Fibroblast of villous mesenchyme (primary cell): ENCODE data around the gene IGF1R. TPM values are rescaled to one million over a fixed set of nuclear protein-coding genes. Genes with fewer than 3 reads are reported as not detected.

ENCODE experiments used
- DNase-seq: peaks from one replicate; pipeline ENCODE4 v3.0.0-alpha.2; 2010; ENCODE audit warnings: low read depth
- H3K4me3 ChIP-seq: 2 replicates; pipeline ENCODE4 v1.5.1; 2011; ENCODE audit warnings: low read depth, mild to moderate bottlenecking, low read length
- total RNA-seq: library from RNA; depleted of rRNA; stranded (reverse); fragments of >200 nt; gene quantifications from 2 replicates; pipeline ENCODE4 v1.2.3, GENCODE V29; 2012
- TF ChIP-seq, protein P1 (sequence below): IDR thresholded peaks from 2 replicates; pipeline ENCODE4 v1.5.1; 2012; ENCODE audit warnings: low read depth, mild to moderate bottlenecking, low read length; ENCODE audit not compliant: insufficient read depth

Gene IGF1R
- total RNA-seq, 1 donor: 19.4 TPM

DNA sequence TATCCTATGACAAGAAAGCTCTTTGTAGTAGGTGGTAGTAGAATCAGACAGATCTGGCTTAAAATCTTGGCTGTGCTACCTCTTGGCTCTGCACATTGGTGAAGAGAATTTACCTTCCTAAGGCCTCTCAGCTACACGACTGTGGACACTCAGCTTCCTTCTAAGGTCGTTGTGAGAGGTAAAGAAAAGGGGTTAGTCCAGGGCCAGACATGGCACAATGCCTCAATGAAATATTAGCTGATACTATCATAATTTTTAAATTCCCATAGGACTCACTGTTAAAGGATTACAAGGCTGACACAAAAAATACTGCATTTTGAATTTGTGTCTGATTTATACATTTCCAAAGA, 80.4 kb downstream of the IGF1R start:
- TF ChIP-seq, protein P1, sequence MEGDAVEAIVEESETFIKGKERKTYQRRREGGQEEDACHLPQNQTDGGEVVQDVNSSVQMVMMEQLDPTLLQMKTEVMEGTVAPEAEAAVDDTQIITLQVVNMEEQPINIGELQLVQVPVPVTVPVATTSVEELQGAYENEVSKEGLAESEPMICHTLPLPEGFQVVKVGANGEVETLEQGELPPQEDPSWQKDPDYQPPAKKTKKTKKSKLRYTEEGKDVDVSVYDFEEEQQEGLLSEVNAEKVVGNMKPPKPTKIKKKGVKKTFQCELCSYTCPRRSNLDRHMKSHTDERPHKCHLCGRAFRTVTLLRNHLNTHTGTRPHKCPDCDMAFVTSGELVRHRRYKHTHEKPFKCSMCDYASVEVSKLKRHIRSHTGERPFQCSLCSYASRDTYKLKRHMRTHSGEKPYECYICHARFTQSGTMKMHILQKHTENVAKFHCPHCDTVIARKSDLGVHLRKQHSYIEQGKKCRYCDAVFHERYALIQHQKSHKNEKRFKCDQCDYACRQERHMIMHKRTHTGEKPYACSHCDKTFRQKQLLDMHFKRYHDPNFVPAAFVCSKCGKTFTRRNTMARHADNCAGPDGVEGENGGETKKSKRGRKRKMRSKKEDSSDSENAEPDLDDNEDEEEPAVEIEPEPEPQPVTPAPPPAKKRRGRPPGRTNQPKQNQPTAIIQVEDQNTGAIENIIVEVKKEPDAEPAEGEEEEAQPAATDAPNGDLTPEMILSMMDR: no peak

DNA sequence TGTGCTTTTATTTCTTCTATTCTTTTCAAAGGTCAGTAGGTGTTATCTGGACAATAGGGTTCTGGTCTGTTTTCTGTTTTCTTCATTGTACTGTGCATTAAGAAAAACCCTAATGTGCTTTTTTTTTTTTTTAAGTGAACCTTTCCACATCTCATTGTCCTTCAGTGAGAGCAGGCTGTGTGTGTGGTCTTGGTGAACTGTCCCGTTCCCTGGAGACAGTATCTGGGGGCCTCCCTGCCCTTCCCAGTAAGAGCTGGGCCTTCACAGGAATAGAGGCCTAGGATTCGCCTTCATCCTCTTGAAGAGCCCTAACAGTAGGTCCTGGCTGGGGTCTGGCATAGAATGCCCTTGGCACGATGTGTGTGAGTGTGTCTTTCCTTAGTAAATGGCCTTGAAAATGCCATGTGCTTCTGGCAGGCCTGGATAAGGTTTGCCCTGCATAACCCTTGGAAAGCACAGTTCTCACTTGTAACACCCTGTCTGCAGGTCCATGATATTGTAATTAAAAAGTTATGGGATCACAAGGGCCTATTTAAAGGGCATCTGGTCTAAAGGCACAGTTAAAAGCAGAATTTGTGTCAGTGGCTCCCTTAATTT, 81.2 kb downstream of the IGF1R start:
- H3K4me3 ChIP-seq: no peak overlapping the region
- no peak for DNase-seq
- TF ChIP-seq, protein P1: no peak

More for the DNA sequence above, 80.4 kb downstream of the IGF1R start:
- DNase-seq: no peak
- no peak overlapping the region for H3K4me3 ChIP-seq

DNA sequence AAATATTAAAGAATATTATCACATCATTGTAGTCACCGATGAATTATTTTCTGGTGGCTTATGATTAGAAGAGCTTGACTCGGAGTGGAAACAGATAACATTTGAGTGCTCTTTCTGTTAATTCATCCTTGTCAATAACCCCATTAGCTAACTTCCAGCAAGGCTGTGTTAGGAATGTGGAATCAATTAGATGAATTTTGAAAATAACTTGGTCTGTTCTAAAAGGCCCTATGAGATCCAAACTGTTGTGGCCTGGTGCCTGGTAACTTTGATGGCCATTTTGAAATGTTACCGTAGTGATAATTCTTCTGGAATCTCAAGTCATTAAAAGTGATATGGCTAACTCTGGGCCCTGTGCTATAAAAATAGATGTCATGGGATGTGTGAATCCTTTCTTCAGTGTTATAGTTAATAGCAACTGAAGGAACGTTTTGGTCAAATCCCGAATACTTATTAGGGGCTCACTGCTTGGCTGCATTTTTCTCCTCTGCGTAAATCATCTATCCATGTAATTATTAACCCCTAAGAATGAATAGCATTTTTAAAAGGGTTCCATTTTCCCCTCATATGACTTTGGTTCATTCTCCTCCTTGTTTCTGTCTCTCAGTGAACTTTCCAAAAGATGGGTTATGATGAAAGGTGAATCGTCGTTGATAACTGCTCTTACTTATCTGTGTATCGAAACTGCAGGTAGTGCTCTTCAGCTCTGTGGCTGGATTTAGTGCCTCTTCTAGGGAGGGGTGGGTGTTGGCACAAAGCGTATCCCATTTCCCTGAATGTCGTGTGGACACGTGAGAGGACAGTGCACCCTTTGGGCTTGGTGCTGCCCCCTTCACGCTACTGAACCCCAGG, 82.7 kb downstream of the IGF1R start:
- no peak overlapping the region for H3K4me3 ChIP-seq
- TF ChIP-seq, protein P1: no peak
- no peak for DNase-seq

DNA sequence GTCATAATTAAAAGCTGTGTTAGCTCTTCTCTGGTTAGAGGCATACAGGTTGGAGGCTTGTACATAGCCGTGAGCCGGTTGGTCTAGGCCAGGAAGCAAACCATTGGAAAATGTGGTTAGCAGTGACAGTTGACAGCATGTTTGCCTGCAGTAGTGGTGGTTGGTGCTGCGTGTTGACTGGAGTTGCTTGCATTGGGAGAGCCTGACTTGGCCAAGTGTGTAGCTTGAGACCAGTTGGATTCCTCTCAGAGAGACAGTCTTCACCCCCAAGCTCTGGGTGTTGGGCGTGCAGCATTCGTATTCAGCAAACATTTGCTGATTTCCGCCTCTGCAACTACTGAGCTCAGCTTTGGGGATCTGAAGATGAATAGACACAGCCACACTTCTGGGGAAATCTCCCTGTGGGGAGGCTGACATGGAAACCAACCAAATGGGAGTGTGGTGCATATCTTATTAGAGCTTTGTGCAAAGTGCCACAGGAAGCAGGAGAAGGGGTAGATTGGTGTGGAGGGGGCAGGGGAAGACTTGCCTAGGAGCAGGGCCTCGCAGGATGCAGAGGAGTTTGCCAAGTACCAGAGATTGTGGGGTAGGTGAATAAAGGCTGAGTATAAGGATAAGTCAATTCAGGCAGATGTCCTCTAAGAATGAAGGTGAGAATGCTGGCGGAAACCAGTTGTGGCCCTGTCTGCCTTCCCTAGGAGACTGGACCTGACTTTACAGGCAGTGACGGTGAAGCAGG, 83.5 kb downstream of the IGF1R start:
- DNase-seq: no peak
- TF ChIP-seq, protein P1: no peak
- no peak overlapping the region for H3K4me3 ChIP-seq

DNA sequence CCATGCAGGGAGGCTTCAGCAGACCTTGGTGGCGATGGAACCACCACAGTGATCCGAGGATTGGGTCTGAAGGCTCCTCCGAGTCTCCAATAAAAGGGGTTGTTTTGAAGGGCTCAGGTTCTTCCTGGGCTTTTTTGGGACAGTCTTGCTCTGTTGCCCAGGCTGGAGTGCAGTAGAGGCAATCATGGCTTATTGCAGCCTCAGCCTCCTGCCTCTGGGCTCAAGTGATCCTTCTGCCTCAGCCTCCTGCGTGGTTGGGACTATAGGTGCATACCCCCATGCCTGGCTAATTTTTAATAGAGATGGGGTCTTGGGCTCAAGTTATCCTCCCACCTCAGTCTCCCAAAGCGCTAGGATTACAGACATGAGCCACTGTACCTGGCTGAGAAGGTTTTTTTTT, 84.8 kb downstream of the IGF1R start:
- no peak overlapping the region for H3K4me3 ChIP-seq
- TF ChIP-seq, protein P1: no peak

DNA sequence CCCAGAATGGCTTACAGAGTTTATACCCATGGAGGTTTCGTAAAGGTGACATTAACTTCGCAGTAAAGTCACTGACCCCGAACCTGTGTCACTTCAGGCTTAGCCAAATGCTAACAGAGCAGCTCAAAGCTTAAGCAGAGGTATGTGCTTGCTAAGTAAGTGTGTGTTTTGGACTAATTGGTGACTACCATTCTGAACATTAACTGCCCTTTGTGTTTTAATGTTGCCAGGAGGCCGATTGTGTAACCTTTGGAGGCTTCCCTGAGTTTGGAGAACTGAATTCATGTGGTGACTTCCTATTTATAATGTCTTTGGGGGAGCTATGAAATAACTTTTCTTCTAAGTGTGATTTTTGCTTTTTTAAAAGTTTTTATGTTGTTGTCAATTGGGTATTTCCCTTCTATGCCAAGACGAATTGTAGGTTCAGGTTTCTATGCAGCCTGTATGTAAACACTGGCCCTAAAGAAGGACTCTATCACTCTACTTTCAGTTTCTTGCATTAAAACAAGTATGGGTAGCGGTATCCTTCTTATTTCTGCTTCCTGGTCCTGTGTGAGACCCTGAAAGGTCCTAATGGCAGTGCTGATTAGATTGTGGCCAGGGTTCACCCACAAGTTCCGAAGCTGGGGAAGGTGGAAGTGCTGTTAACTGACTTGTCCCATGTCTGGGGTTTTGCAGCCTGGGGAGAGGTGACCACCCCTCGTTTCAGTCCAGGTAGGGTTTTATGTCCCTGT, 86.3 kb downstream of the IGF1R start:
- peak; percentile 37 for DNase-seq
- TF ChIP-seq, protein P1: no peak
- H3K4me3 ChIP-seq: no peak overlapping the region

More for the DNA sequence above, 84.8 kb downstream of the IGF1R start:
- DNase-seq: no peak
